ENCODE measurements around the gene CHRM2. TPM values are rescaled to one million over a fixed set of nuclear protein-coding genes. Genes with fewer than 3 reads are reported as not detected.

The CHRM2 gene
- polyA plus RNA-seq, 1 of the 3 experiments (the other 2 are of a cell fraction) = 0.23 TPM

GRCh38 chr7:136998495-136998894, 130.0 kb downstream of the CHRM2 start:
- Histone ChIP-seq H3K79me2 (ENCODE audit: insufficient read depth) (no peaks in the 10 kb centered on the region), H3K4me2 (no peak overlapping the region), H3K27me3 (ENCODE audit: insufficient read depth) (no peaks in the 10 kb centered on the region), H3K4me1 (ENCODE audit: control insufficient read depth in 1 of 2, insufficient read depth in 2 of 2, low read depth in 1 of 2, low read length in 1 of 2) (no peaks in the 10 kb centered on the region), H3K4me3 (ENCODE audit: low read depth in 2 of 2, low read length in 1 of 2) (no peak overlapping the region), H3F3A (replicated peaks; ENCODE audit: insufficient read depth) (no peaks in the 10 kb centered on the region), H3K9me2 (no peaks in the 10 kb centered on the region), H3K9ac (no peak overlapping the region), H2AFZ (ENCODE audit: low read depth) (no peak overlapping the region), H3K9me3 (no peaks in the 10 kb centered on the region; the same call in 1 of the 2 replicates), H3K36me3 (replicated peaks in 1 of 2; ENCODE audit: control insufficient read depth in 1 of 2, insufficient read depth in 2 of 2, low read length in 1 of 2) (no peaks in the 10 kb centered on the region), H3K27ac (ENCODE audit: low read depth in 2 of 2, low read length in 1 of 2) (no peak overlapping the region), H4K20me1 (ENCODE audit: insufficient read depth) (no peaks in the 10 kb centered on the region)
- no peak for DNase-seq
- CTCF ChIA-PET = no interaction called here
- TF ChIP-seq REST (IDR thresholded peaks at IDR 0.05; ENCODE audit: low read depth, low read length) = no peak
- TF ChIP-seq, protein P1, sequence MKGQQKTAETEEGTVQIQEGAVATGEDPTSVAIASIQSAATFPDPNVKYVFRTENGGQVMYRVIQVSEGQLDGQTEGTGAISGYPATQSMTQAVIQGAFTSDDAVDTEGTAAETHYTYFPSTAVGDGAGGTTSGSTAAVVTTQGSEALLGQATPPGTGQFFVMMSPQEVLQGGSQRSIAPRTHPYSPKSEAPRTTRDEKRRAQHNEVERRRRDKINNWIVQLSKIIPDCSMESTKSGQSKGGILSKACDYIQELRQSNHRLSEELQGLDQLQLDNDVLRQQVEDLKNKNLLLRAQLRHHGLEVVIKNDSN (IDR thresholded peaks at IDR 0.05; ENCODE audit: borderline replicate concordance, low read depth) = no peak
- no peak for TF ChIP-seq RXRA (IDR thresholded peaks at IDR 0.05; ENCODE audit: borderline replicate concordance, low read depth)
- TF ChIP-seq, protein P2, sequence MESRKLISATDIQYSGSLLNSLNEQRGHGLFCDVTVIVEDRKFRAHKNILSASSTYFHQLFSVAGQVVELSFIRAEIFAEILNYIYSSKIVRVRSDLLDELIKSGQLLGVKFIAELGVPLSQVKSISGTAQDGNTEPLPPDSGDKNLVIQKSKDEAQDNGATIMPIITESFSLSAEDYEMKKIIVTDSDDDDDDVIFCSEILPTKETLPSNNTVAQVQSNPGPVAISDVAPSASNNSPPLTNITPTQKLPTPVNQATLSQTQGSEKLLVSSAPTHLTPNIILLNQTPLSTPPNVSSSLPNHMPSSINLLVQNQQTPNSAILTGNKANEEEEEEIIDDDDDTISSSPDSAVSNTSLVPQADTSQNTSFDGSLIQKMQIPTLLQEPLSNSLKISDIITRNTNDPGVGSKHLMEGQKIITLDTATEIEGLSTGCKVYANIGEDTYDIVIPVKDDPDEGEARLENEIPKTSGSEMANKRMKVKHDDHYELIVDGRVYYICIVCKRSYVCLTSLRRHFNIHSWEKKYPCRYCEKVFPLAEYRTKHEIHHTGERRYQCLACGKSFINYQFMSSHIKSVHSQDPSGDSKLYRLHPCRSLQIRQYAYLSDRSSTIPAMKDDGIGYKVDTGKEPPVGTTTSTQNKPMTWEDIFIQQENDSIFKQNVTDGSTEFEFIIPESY (IDR thresholded peaks at IDR 0.05; ENCODE audit: borderline replicate concordance, low read depth) = no peak
- no peak for TF ChIP-seq JUND (IDR thresholded peaks at IDR 0.05)
- TF ChIP-seq NFIC (IDR thresholded peaks at IDR 0.05; ENCODE audit: borderline replicate concordance) = no peak
- TF ChIP-seq TAF1 (IDR thresholded peaks at IDR 0.05; ENCODE audit: borderline replicate concordance, low read depth, low read length) = no peak
- TF ChIP-seq FOXM1 (IDR thresholded peaks at IDR 0.05; ENCODE audit: low read depth) = no peak
- TF ChIP-seq CHD2 (IDR thresholded peaks at IDR 0.05; ENCODE audit: low read length, partially characterized antibody) = no peak
- TF ChIP-seq FOXJ3 (CRISPR knock-in tag; IDR thresholded peaks at IDR 0.05) = no peak
- no peak for TF ChIP-seq POLR2AphosphoS5 (IDR thresholded peaks at IDR 0.05; ENCODE audit: low read depth, low read length)
- no peak for TF ChIP-seq RFX5 (IDR thresholded peaks at IDR 0.05; ENCODE audit: low read length)
- no peak for TF ChIP-seq MXI1 (IDR thresholded peaks at IDR 0.05; ENCODE audit: low read depth, low read length)
- TF ChIP-seq SIN3A (IDR thresholded peaks at IDR 0.05; ENCODE audit: borderline replicate concordance, low read depth, low read length) = no peak
- no peak for TF ChIP-seq GABPA (IDR thresholded peaks at IDR 0.05; ENCODE audit: low read depth)
- WGBS (ENCODE audit: low lambda C conversion rate) = 26% methylated on average over 2 of the region's 2 CpGs
- POLR2A ChIA-PET = no interaction called here
